K562 (cell line): Measurements from ENCODE around the gene FOXR1. TPM values are rescaled to one million over a fixed set of nuclear protein-coding genes. Genes with fewer than 3 reads are reported as not detected.

Experiments
- ATAC-seq: fragments of 200-7000 bp; cut with Tn5 transposase; 3 replicates; pipeline ENCODE4 v1.9.1; 2020; ENCODE audit warnings: moderate library complexity
- BruUV-seq: library from RNA; stranded (reverse); fragments of 400-500 nt; replicated peaks from 2 replicates; lab custom pipeline; 2021; lab: Mats Ljungman, UMichigan
- CTCF ChIA-PET: fragments of 300-600 bp; formaldehyde crosslinking; extraction: SDS; loops from one replicate; lab custom pipeline; 2021; ENCODE audit warnings: low intra/inter-chr PET ratio; lab: Yijun Ruan, JAX
- POLR2A ChIA-PET: fragments of 300-600, 350-650 bp; sonication (Branson Sonifier 250); formaldehyde crosslinking; extraction: SDS; loops from one replicate; lab custom pipeline; 2021; ENCODE audit warnings: antibody characterized with exemption, inconsistent platforms; lab: Yijun Ruan, JAX
- DNase-seq, 4 experiments: peaks; one replicate each; pipeline versions ENCODE4 v3.0.0 to v3.0.0-alpha.2; 2011 to 2018; ENCODE audit warnings: low spot score in 3 of 4, mixed read lengths in 3 of 4; ENCODE audit errors: extremely low read depth in 1 of 4
- FAIRE-seq: peaks from 2 replicates; lab custom pipeline; 2011; peaks lifted over from hg19 to GRCh38; lab: Jason Lieb, UNC
- H2AFZ ChIP-seq: 2 replicates; pipeline ENCODE4 v1.6.0; 2011; ENCODE audit warnings: low read depth, low read length, control low read depth, inconsistent platforms
- H3K27ac ChIP-seq: fragments of 200-600 bp; 3 replicates; pipeline ENCODE4 v1.8.0; 2011; ENCODE audit warnings: low read depth, mild to moderate bottlenecking, control low read depth, inconsistent platforms, low read length, moderate library complexity, mixed read lengths; ENCODE audit errors: extremely low read depth
- H3K27me3 ChIP-seq, 2 experiments: fragments of 300-600 bp in 1 of 2; 2 replicates in 1 of 2; 3 replicates in 1 of 2; pipeline versions ENCODE4 v1.6.0 to v1.8.0; 2011; ENCODE audit warnings: inconsistent platforms in 2 of 2, low read length in 2 of 2, mild to moderate bottlenecking in 1 of 2, mixed read lengths in 1 of 2, moderate library complexity in 1 of 2; ENCODE audit not compliant: control insufficient read depth in 2 of 2, insufficient read depth in 2 of 2
- H3K36me3 ChIP-seq: fragments of 300-600 bp; 3 replicates; pipeline ENCODE4 v1.8.0; 2011; ENCODE audit warnings: mild to moderate bottlenecking, low read length, inconsistent platforms; ENCODE audit not compliant: control insufficient read depth, insufficient read depth
- H3K4me1 ChIP-seq, 2 experiments: fragments of 200-600 bp in 1 of 2; replicated peaks in 1 of 2; 2 replicates in 1 of 2; 3 replicates in 1 of 2; pipeline versions ENCODE4 v1.5.1 to v1.8.0; 2011; ENCODE audit warnings: inconsistent platforms in 2 of 2, low read length in 2 of 2, mild to moderate bottlenecking in 1 of 2, mixed read lengths in 1 of 2, moderate library complexity in 1 of 2; ENCODE audit not compliant: control insufficient read depth in 2 of 2, insufficient read depth in 2 of 2
- H3K4me2 ChIP-seq: 2 replicates; pipeline ENCODE4 v1.6.1; 2011; ENCODE audit warnings: low read length, control low read depth, inconsistent platforms, mixed read lengths; ENCODE audit not compliant: insufficient read depth
- H3K4me3 ChIP-seq: fragments of 200-600 bp; sonication (generic), shearing (Covaris generic); 2 replicates; pipeline ENCODE4 v1.5.1; 2016; ENCODE audit warnings: control low read depth, inconsistent platforms
- H3K79me2 ChIP-seq: fragments of 200-600 bp; 3 replicates; pipeline ENCODE4 v1.8.0; 2011; ENCODE audit warnings: low read length, inconsistent platforms; ENCODE audit not compliant: control insufficient read depth, insufficient read depth
- H3K9ac ChIP-seq, 2 experiments: 2 replicates each; pipeline versions ENCODE4 v1.6.0 to v1.6.1; 2011; ENCODE audit warnings: low read depth in 2 of 2, low read length in 2 of 2, control low read depth in 1 of 2, inconsistent platforms in 1 of 2, mild to moderate bottlenecking in 1 of 2, mixed read lengths in 1 of 2; ENCODE audit not compliant: insufficient read depth in 1 of 2
- H3K9me1 ChIP-seq: one replicate; pipeline ENCODE4 v1.6.0; 2011; ENCODE audit warnings: inconsistent platforms, mild to moderate bottlenecking, low read length, moderate library complexity; ENCODE audit not compliant: control insufficient read depth, insufficient read depth
- H3K9me3 ChIP-seq: replicated peaks from 2 replicates; pipeline ENCODE4 v1.5.1; 2011; ENCODE audit warnings: low read depth, low read length, inconsistent platforms; ENCODE audit not compliant: control insufficient read depth, insufficient read depth
- H4K20me1 ChIP-seq: replicated peaks from 2 replicates; pipeline ENCODE4 v1.6.1; 2011; ENCODE audit warnings: low read length, inconsistent platforms, mixed read lengths; ENCODE audit not compliant: control insufficient read depth, insufficient read depth
- BMI1 ChIP-seq: fragments of 150-350 bp; IDR thresholded peaks from 2 replicates; pipeline ENCODE4 v1.6.1; 2014; ENCODE audit warnings: low read length
- HNRNPLL ChIP-seq: fragments of 200-400 bp; formaldehyde crosslinking; IDR thresholded peaks from 2 replicates; pipeline ENCODE4 v1.6.1; 2017; ENCODE audit warnings: low read length, low read depth, mild to moderate bottlenecking; ENCODE audit not compliant: poor library complexity, severe bottlenecking
- IFI16 ChIP-seq: fragments of 250-450 bp; sonication (Bioruptor Pico); IDR thresholded peaks from 2 replicates; pipeline ENCODE4 v2.1.2; 2022; ENCODE audit warnings: mild to moderate bottlenecking, inconsistent platforms
- KDM5B ChIP-seq: fragments of 200-600 bp; sonication (generic); IDR thresholded peaks from 2 replicates; pipeline ENCODE4 v1.6.1; 2012; ENCODE audit warnings: low read depth, mild to moderate bottlenecking, moderate library complexity, low read length, control low read depth, inconsistent platforms; ENCODE audit not compliant: insufficient replicate concordance
- KLF10 ChIP-seq: fragments of 250-450 bp; sonication (Bioruptor Pico); IDR thresholded peaks from 2 replicates; pipeline ENCODE4 v1.6.1; 2021; ENCODE audit warnings: matching md5 sums
- LCOR ChIP-seq: sonication (generic); formaldehyde crosslinking; IDR thresholded peaks from 2 replicates; pipeline ENCODE4 v1.8.0; 2022; ENCODE audit warnings: mild to moderate bottlenecking, missing genetic modification reagents
- NFIC ChIP-seq: fragments of 450-650 bp; IDR thresholded peaks from 2 replicates; pipeline ENCODE4 v1.6.1; 2017; ENCODE audit warnings: mild to moderate bottlenecking, inconsistent platforms
- PHF21A ChIP-seq: fragments of 450-650 bp; IDR thresholded peaks from 2 replicates; pipeline ENCODE4 v1.6.1; 2017; ENCODE audit warnings: low read depth, borderline replicate concordance
- RB1 ChIP-seq: fragments of 450-650 bp; IDR thresholded peaks from 2 replicates; pipeline ENCODE4 v1.6.1; 2017; ENCODE audit warnings: low read depth, mild to moderate bottlenecking
- RFX1 ChIP-seq: fragments of 450-650 bp; IDR thresholded peaks from 2 replicates; pipeline ENCODE4 v1.6.1; 2016; ENCODE audit warnings: mild to moderate bottlenecking, moderate library complexity
- SMARCA5 ChIP-seq: fragments of 450-650 bp; IDR thresholded peaks from 2 replicates; pipeline ENCODE4 v1.6.1; 2016
- STAT5B ChIP-seq: fragments of 250-450 bp; sonication (Bioruptor Pico); IDR thresholded peaks from 2 replicates; pipeline ENCODE4 v1.8.0; 2021; ENCODE audit warnings: mild to moderate bottlenecking, inconsistent platforms
- ZNF197 ChIP-seq: fragments of 200-800 bp; sonication (Bioruptor generic); IDR thresholded peaks from 2 replicates; pipeline ENCODE4 v1.6.1; 2016; ENCODE audit warnings: low read depth, missing genetic modification characterization, missing compliant biosample characterization
- WGBS: fragments of 100-300 bp; shearing (Covaris generic); methylation state at CpG from one replicate; pipeline ENCODE4 v1.1.6; 2016; ENCODE audit warnings: low coverage, mixed read lengths; ENCODE audit not compliant: insufficient coverage; ENCODE audit errors: missing lambda C conversion rate; 5-methylcytosine and 5-hydroxymethylcytosine counted together
- in situ Hi-C: fragments of 300-500 bp; cut with MboI; formaldehyde crosslinking; loops from 4 replicates; pipeline ENCODE4 v1.15.0; 2018; ENCODE audit warnings: inconsistent platforms, mixed read lengths
- intact Hi-C: fragments of 100-400 bp; cut with micrococcal nuclease; formaldehyde crosslinking; loops from 2 replicates; pipeline ENCODE4 v1.14.2; 2022
- polyA plus RNA-seq, 8 experiments: library from polyadenylated mRNA; depleted of rRNA in 4 of 8; stranded (reverse) in 5 of 8; unstranded in 3 of 8; fragments of >200 nt; fragmentation: Nextera tagmentation in 2 of 8; fragmentation: Illumina TruSeq in 1 of 8; extraction: Ambion mirVana in 2 of 8; extraction: Trizol in 1 of 8; gene quantifications; 2 replicates each; pipeline versions ENCODE4 v1.2.1 to v1.2.3, GENCODE V29; 2011 to 2014; ENCODE audit warnings: inconsistent platforms in 1 of 8, missing spikeins in 1 of 8
- total RNA-seq, 7 experiments: library from RNA; depleted of rRNA in 6 of 7; stranded (reverse); fragments of >200 nt in 6 of 7; fragmentation: Illumina TruSeq in 2 of 7; extraction: Trizol in 2 of 7; gene quantifications; 2 replicates each; pipeline versions ENCODE4 v1.2.1 to v1.2.3, GENCODE V29; 2011 to 2021; ENCODE audit warnings: low replicate concordance in 1 of 7
- TF ChIP-seq, protein P1 (sequence below), 3 experiments: fragments of 200-800 bp in 1 of 3; sonication (Bioruptor generic) in 1 of 3; sonication (generic) in 1 of 3; formaldehyde crosslinking in 1 of 3; IDR thresholded peaks; 2 replicates each; pipeline versions ENCODE4 v1.6.1 to v1.8.0; 2016 to 2022; ENCODE audit warnings: mild to moderate bottlenecking in 2 of 3, missing compliant biosample characterization in 2 of 3, missing genetic modification characterization in 2 of 3, missing genetic modification reagents in 1 of 3
- TF ChIP-seq, protein P2 (sequence below): sonication (generic); formaldehyde crosslinking; IDR thresholded peaks from 2 replicates; pipeline ENCODE4 v1.8.1; 2023; ENCODE audit warnings: mild to moderate bottlenecking, missing genetic modification reagents
- TF ChIP-seq, protein P3 (sequence below): fragments of 450-650 bp; IDR thresholded peaks from 2 replicates; pipeline ENCODE4 v1.6.1; 2016; ENCODE audit warnings: antibody characterized with exemption

FOXR1 gene
- total and polyA plus RNA-seq, 9 of the 15 experiments (the other 6 are each of a cell fraction or from before 2014, with no cell fraction given): not detected

DNA sequence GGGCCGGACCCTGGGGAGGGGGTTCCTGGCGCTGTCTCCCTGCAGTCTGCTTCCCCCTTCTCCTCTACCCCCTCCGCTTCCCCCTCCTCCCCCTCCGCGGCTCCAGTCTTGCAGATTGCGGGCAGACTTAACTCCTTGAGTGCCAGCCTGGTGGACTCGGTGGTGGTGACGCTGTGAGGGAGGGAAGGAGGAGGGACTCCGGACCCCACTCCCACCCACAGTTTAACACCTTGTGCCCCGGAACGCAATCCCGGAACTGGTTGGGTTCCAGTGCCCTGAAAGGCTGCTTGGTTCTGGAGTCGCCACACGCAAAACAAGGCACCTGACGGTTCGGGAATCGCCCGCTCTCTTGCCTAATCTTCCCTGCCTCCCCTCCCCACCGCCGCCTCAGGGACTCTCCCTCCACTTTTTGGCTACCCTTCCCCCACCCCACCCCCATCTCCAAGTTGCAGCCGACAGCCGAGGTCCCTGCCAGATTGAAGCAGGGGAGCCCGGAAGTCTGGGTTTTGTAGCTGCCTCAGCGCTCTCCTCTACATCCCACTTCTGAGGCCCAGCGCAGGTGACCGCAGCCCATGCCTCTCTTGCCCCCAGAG is 42.0 kb upstream of the FOXR1 start:
- intact Hi-C loops: loop anchor here (2.0 to 5.0 kb wide), 4 partner anchors 27 to 393 kb away; partner anchors contain the start of gene UPK2
- H3K4me1 ChIP-seq: peaks cover 13 to 49% of the 10 kb centered on the region in 2 experiments; a peak in 4 of 5 replicates
- H4K20me1 ChIP-seq: no peaks in the 10 kb centered on the region
- POLR2A ChIA-PET: interaction anchor here (0.8 to 1.6 kb wide), 2 partner anchors 17 to 273 kb away, joined by 3 to 4 read pairs; no protein-coding TSS in a partner anchor
- H3K79me2 ChIP-seq: peaks cover 8% of the 10 kb centered on the region
- DNase-seq (peak; percentile 58 to 73 (median 67)), FAIRE-seq (no peak), ATAC-seq (peak; percentile 42)
- no peaks in the 10 kb centered on the region for H3K9me3 ChIP-seq
- no TSS peak for BruUV-seq
- peak overlapping the region; percentile 41; the same call in 2 of the 3 replicates for H3K27ac ChIP-seq
- no peaks in the 10 kb centered on the region for H3K9me1 ChIP-seq
- peak overlapping the region; percentile 96 for H2AFZ ChIP-seq
- WGBS: 0% methylated on average over 16 of the region's 26 CpGs
- no peaks in the 10 kb centered on the region for H3K27me3 ChIP-seq
- peak overlapping the region; percentile 64 for H3K4me3 ChIP-seq
- peak overlapping the region; percentile 22 to 90; a peak in 3 of 4 replicates for H3K9ac ChIP-seq
- in situ Hi-C loops: no loop called here
- CTCF ChIA-PET: interaction anchor here (0.6 to 3.5 kb wide), 4 partner anchors 23 to 270 kb away, joined by 4 to 25 read pairs (median 11); no protein-coding TSS in a partner anchor
- H3K36me3 ChIP-seq: no peaks in the 10 kb centered on the region
- H3K4me2 ChIP-seq: peak overlapping the region; percentile 85
- TF ChIP-seq, protein P1, sequence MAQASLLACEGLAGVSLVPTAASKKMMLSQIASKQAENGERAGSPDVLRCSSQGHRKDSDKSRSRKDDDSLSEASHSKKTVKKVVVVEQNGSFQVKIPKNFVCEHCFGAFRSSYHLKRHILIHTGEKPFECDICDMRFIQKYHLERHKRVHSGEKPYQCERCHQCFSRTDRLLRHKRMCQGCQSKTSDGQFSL (CRISPR knock-in tag; IDR thresholded peaks at IDR 0.05): no peak
- TF ChIP-seq, protein P1 (tag; IDR thresholded peaks at IDR 0.05): no peak
- 0 out of 2 replicates have a peak, but pooled peaks have one; percentile 10 for TF ChIP-seq NFIC
- TF ChIP-seq BMI1: no peak
- TF ChIP-seq, protein P2, sequence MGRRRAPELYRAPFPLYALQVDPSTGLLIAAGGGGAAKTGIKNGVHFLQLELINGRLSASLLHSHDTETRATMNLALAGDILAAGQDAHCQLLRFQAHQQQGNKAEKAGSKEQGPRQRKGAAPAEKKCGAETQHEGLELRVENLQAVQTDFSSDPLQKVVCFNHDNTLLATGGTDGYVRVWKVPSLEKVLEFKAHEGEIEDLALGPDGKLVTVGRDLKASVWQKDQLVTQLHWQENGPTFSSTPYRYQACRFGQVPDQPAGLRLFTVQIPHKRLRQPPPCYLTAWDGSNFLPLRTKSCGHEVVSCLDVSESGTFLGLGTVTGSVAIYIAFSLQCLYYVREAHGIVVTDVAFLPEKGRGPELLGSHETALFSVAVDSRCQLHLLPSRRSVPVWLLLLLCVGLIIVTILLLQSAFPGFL (CRISPR knock-in tag): no peak
- TF ChIP-seq SMARCA5: no peak
- 0 out of 2 replicates have a peak, but pooled peaks have one; percentile 6 for TF ChIP-seq PHF21A
- TF ChIP-seq RB1: peak; percentile 45; the same call in 1 of the 2 replicates
- TF ChIP-seq IFI16 (CRISPR knock-in tag): no peak
- no peak for TF ChIP-seq ZNF197 (CRISPR knock-in tag)
- 0 out of 2 replicates have a peak, but pooled peaks have one; percentile 5 for TF ChIP-seq LCOR
- TF ChIP-seq, protein P3, sequence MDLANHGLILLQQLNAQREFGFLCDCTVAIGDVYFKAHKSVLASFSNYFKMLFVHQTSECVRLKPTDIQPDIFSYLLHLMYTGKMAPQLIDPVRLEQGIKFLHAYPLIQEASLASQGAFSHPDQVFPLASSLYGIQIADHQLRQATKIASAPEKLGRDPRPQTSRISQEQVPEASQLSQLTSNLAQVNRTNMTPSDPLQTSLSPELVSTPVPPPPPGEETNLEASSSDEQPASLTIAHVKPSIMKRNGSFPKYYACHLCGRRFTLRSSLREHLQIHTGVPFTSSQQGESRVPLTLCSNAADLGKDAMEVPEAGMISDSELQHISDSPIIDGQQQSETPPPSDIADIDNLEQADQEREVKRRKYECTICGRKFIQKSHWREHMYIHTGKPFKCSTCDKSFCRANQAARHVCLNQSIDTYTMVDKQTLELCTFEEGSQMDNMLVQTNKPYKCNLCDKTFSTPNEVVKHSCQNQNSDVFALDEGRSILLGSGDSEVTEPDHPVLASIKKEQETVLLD: 0 out of 2 replicates have a peak, but pooled peaks have one; percentile 38
- TF ChIP-seq KLF10 (CRISPR knock-in tag): no peak
- TF ChIP-seq RFX1: no peak
- TF ChIP-seq KDM5B: peak; percentile 23
- TF ChIP-seq STAT5B: no peak
- TF ChIP-seq HNRNPLL: no peak
